Naive B cell (primary cell): ENCODE results near the gene IL1RAPL2. TPM values are rescaled to one million over a fixed set of nuclear protein-coding genes. Genes with fewer than 3 reads are reported as not detected.
"Not testable (repeated sequence)": the region's sequence is repeated elsewhere in the genome, so short reads cannot be mapped to it uniquely, and the experiment has no call there.

ENCODE experiments used
- ATAC-seq, 2 donors: fragments of 150-1000 bp; cut with Tn5 transposase; 2 replicates each; pipeline ENCODE4 v1.10.0; 2021; ENCODE audit warnings: low read depth in 2 of 2, mild to moderate bottlenecking in 2 of 2, moderate library complexity in 2 of 2
- DNase-seq: peaks from one replicate; pipeline ENCODE4 v3.0.0; 2022
- H3K27ac Mint-ChIP-seq, 6 donors: one replicate each; pipeline ENCODE4 v1.8.0; 2020 to 2022; ENCODE audit warnings: mild to moderate bottlenecking in 6 of 6, mixed read lengths in 6 of 6, moderate library complexity in 5 of 6, inconsistent platforms in 2 of 6
- H3K27me3 Mint-ChIP-seq, 3 donors: one replicate each; pipeline ENCODE4 v1.8.0; 2021 to 2022; ENCODE audit warnings: mixed read lengths in 3 of 3, mild to moderate bottlenecking in 1 of 3
- H3K36me3 Mint-ChIP-seq, 2 donors: one replicate each; pipeline ENCODE4 v1.8.0; 2020 to 2022; ENCODE audit warnings: mixed read lengths in 2 of 2, inconsistent platforms in 1 of 2, mild to moderate bottlenecking in 1 of 2
- H3K4me1 Mint-ChIP-seq, 3 donors: one replicate each; pipeline ENCODE4 v1.8.0; 2020 to 2022; ENCODE audit warnings: mixed read lengths in 3 of 3, inconsistent platforms in 1 of 3, mild to moderate bottlenecking in 1 of 3, moderate library complexity in 1 of 3
- H3K4me3 Mint-ChIP-seq, 8 donors: one replicate each; pipeline ENCODE4 v1.8.0; 2020 to 2022; ENCODE audit warnings: mild to moderate bottlenecking in 8 of 8, mixed read lengths in 8 of 8, moderate library complexity in 8 of 8, inconsistent platforms in 2 of 8
- H3K9me3 Mint-ChIP-seq, 7 donors: one replicate each; pipeline ENCODE4 v1.8.0; 2020 to 2022; ENCODE audit warnings: mixed read lengths in 7 of 7, mild to moderate bottlenecking in 5 of 7, inconsistent platforms in 2 of 7, moderate library complexity in 1 of 7
- polyA plus RNA-seq, 6 donors: library from polyadenylated mRNA; unstranded; fragments of 300-500 nt; fragmentation: Illumina TruSeq; gene quantifications; one replicate each; pipeline ENCODE4 v1.2.3, GENCODE V29; 2021; ENCODE audit warnings: low read depth in 6 of 6

IL1RAPL2 gene
- polyA plus RNA-seq, 6 donors from 2014 or later, result not detected

DNA sequence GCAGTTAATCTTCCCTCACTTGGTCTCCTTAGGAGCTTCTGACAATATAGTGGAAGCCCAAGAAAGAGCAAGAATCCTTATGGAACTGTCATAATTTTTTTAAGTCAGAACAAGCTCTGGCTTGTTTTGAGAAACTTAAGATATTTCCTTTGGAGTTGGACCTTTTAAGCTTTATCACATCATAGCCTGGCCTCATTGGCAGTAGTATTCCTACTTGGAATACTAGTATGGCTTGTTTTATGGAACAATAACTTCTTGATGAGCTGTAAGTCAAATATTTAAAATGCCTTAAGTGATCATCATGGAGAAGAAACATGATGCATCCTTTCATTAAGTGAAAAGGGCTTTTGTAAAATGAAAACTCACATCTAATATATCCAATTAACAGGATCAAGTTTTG lies 1178.3 kb downstream of the IL1RAPL2 start:
- no peak overlapping the region for H3K27ac Mint-ChIP-seq
- peaks cover 0 to 6% (median 2%) of the 10 kb centered on the region in 7 donors for H3K9me3 Mint-ChIP-seq
- ATAC-seq (no peak), DNase-seq (no peak)
- H3K4me3 Mint-ChIP-seq, result no peak overlapping the region
- H3K27me3 Mint-ChIP-seq, result no peaks in the 10 kb centered on the region
- H3K4me1 Mint-ChIP-seq, result no peaks in the 10 kb centered on the region
- H3K36me3 Mint-ChIP-seq, result no peaks in the 10 kb centered on the region

DNA sequence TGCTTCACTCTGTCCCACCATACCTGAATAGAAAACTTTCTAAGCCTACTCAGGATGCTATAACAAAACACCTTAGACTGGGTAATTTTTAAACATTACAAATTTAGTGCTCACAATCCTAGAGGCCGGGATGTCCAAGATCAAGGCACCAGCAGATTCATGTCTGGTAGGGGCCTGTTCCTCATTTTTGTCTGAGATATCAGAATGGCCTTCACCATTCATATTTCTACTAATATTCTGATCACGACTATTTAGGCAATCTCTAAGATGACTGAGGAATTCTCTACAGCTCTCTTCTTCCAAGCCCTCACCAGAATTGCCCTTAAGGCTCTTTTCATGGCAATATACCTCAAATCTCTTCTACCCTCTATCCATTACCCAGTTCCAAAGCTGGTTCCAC lies 1178.9 kb downstream of the IL1RAPL2 start:
- H3K27ac Mint-ChIP-seq, result no peak overlapping the region
- no peaks in the 10 kb centered on the region for H3K36me3 Mint-ChIP-seq
- H3K9me3 Mint-ChIP-seq, result peaks cover 0 to 6% (median 2%) of the 10 kb centered on the region in 7 donors
- no peaks in the 10 kb centered on the region for H3K4me1 Mint-ChIP-seq
- no peaks in the 10 kb centered on the region for H3K27me3 Mint-ChIP-seq
- ATAC-seq (no peak), DNase-seq (no peak)
- no peak overlapping the region for H3K4me3 Mint-ChIP-seq

DNA sequence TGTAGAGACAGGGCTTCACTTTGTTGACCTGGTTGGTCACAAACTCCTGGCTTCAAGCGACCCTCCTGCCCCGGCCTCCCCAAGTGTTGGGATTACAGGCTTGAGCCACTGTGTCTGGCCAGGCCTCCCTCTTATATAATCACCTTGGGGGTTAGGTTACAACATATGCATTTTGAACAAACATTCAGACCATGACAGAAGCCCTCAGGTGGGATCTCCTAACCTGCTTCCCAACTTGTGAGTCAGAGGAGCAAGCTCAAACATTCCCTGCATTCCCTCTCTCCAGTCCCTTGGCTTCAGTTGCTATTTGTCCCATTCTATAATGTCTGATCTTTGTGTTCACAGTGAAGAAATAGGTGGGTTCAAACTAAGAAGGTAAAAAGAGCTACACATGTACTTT lies 1179.9 kb downstream of the IL1RAPL2 start:
- no peak for ATAC-seq
- peaks cover 0 to 6% (median 2%) of the 10 kb centered on the region in 7 donors for H3K9me3 Mint-ChIP-seq
- no peak for DNase-seq

DNA sequence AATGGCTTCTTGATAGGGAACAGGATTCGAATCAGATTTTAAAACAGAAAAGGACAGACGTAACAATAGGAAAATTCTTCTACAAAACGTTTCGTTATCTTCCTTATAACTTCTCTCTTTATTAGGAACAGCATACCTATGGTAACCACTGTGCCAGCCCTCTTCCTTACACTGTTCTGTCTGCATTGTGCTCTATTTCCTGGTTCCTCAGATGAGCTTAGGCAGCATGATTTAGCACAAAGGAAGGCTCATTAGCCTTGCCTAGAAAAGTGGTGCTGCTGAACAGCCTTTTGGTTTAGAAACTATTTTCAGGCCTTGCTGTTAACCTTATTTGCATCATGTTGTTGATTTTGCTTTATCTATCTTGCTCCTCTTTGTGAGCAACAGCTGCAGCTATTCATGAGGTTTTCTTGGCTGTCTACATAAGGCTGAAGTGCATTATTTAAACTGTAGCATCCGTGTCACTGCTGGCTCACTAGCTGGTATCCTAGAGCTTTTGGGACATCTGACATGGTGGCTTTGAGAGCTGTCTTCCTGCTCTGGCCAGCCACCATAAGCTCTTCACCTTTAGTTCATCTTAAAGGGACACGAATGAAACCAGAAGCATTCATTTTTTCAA lies 1186.4 kb downstream of the IL1RAPL2 start:
- H3K27ac Mint-ChIP-seq, result no peak overlapping the region
- DNase-seq (no peak), ATAC-seq (no peak)
- no peaks in the 10 kb centered on the region for H3K36me3 Mint-ChIP-seq
- no peak overlapping the region for H3K4me3 Mint-ChIP-seq
- peaks cover 0 to 7% (median 0%) of the 10 kb centered on the region in 7 donors for H3K9me3 Mint-ChIP-seq
- no peaks in the 10 kb centered on the region for H3K27me3 Mint-ChIP-seq
- no peaks in the 10 kb centered on the region for H3K4me1 Mint-ChIP-seq

More for the DNA sequence above, 1179.9 kb downstream of the IL1RAPL2 start:
- no peak overlapping the region for H3K4me3 Mint-ChIP-seq
- H3K27me3 Mint-ChIP-seq, result no peaks in the 10 kb centered on the region
- H3K4me1 Mint-ChIP-seq, result no peaks in the 10 kb centered on the region
- no peak overlapping the region for H3K27ac Mint-ChIP-seq
- no peaks in the 10 kb centered on the region for H3K36me3 Mint-ChIP-seq

DNA sequence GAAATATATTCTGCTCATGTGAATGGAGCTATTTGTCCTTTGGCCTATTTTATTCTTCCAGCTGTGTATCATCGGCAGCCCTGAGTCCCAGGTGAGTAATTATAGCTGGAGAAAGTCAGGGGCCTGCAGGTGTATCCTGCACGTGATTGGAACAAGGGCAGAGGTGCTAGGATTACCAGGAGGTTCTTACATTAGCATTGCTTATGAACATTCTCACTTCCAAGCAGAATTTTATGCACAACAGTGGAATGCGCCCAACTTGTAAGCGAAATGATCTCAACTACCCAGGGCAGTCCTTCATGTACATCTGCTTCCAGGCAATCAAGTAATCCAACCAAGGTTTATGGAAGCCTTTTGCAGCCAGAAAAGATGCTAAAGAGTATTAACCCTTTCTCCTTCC lies 1187.4 kb downstream of the IL1RAPL2 start:
- DNase-seq, result no peak
- Mint-ChIP-seq H3K4me1 (no peaks in the 10 kb centered on the region), H3K27me3 (no peaks in the 10 kb centered on the region), H3K4me3 (no peak overlapping the region), H3K9me3 (peaks cover 0 to 7% (median 0%) of the 10 kb centered on the region in 7 donors), H3K36me3 (no peaks in the 10 kb centered on the region), H3K27ac (no peak overlapping the region)
- ATAC-seq, result no peak

DNA sequence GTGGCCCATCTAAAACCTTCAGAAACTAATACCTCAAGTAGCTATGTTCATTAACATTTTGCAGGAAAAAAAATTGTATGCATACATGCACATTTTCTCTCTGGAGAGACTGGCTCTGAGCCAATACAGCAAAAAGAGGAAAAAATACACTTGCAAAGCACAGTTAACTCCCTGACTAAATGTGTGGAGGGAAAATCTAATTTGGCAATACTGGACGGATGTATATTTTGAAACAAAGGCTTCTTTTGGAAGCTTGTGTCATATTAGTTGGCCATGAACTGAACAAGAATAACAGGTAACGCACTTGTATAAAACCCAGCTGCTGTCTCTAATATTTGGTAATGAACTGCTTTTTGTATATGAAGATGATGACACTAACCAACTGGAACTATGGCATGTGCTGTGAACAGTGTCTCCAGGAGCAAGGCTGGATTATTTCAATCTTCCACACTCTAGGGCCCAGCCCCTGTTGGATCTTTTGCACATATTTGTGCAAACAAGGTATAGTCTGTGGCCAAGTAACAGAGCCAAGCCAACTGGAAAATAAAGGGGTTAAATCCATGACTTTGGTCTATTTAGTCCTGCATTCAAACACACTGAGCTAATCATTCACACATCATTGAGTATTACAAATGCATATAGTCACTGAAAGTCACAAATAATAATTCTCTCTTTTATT lies 1188.4 kb downstream of the IL1RAPL2 start:
- Mint-ChIP-seq H3K4me3 (no peak overlapping the region), H3K4me1 (no peaks in the 10 kb centered on the region), H3K36me3 (no peaks in the 10 kb centered on the region), H3K27ac (no peak overlapping the region), H3K9me3 (peaks cover 0 to 7% (median 0%) of the 10 kb centered on the region in 7 donors), H3K27me3 (no peaks in the 10 kb centered on the region)
- DNase-seq (no peak), ATAC-seq (no peak)

DNA sequence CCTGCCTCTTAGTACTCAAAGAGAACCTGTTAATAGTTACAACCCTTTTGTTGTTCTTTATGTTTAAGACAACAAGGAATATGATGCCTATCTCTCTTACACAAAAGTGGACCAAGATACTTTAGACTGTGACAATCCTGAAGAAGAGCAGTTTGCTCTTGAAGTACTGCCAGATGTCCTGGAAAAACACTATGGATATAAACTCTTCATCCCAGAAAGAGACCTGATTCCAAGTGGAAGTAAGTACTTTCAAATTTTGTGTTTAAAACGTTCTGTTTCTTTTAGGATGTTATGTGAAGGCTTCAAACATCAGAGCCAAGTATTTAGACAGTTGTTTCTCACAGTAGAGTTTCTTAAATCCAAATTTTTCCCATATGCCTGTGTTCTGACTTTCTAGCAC lies 1189.1 kb downstream of the IL1RAPL2 start:
- Mint-ChIP-seq H3K4me1 (no peaks in the 10 kb centered on the region), H3K27me3 (no peaks in the 10 kb centered on the region), H3K9me3 (peaks cover 0 to 7% (median 0%) of the 10 kb centered on the region in 7 donors), H3K27ac (no peak overlapping the region), H3K36me3 (no peaks in the 10 kb centered on the region), H3K4me3 (no peak overlapping the region)
- ATAC-seq (no peak), DNase-seq (no peak)

DNA sequence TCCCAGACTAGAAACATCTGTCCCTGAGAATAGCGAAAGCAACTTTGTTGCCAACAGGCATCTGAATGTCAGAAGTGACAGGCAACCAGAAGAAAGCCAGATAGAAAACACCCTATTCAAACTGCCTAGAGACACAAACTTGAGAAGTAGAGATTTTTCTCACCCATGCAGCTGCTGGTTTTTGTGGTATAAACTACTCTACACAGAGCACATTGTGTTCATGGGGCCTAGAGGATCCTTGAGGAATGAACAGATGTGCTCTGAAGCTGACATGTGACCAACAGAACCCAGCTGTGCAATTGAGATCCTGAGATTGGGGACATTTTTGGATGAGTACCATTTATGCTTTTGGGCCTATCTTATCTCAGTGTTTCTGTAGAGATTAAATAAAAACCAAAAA lies 1192.8 kb downstream of the IL1RAPL2 start:
- DNase-seq (no peak), ATAC-seq (no peak)
- H3K36me3 Mint-ChIP-seq, result no peaks in the 10 kb centered on the region
- H3K27ac Mint-ChIP-seq, result no peak overlapping the region
- H3K4me1 Mint-ChIP-seq, result no peaks in the 10 kb centered on the region
- no peak overlapping the region for H3K4me3 Mint-ChIP-seq
- no peaks in the 10 kb centered on the region for H3K27me3 Mint-ChIP-seq
- H3K9me3 Mint-ChIP-seq, result peaks cover 0 to 7% (median 0%) of the 10 kb centered on the region in 7 donors

DNA sequence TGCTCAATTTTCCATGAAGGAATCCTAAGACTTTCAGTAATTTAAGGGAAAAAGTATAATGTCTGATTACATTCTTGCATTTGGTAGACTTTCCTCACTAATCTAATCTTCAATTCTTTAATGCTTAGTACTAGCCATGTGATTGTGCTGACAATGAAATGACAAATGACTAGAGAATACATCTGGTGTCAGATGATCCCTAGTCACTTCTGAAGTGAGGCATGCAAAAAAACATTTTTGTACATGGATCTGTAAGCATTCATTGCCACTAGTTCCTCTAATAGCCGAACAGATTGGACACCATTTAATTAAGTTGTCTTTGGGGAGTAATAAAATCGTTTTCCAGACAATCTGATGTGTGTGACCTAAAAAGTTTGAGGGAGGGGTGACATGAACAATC lies 1193.6 kb downstream of the IL1RAPL2 start:
- Mint-ChIP-seq H3K4me3 (no peak overlapping the region), H3K36me3 (no peaks in the 10 kb centered on the region)
- DNase-seq, result no peak

DNA sequence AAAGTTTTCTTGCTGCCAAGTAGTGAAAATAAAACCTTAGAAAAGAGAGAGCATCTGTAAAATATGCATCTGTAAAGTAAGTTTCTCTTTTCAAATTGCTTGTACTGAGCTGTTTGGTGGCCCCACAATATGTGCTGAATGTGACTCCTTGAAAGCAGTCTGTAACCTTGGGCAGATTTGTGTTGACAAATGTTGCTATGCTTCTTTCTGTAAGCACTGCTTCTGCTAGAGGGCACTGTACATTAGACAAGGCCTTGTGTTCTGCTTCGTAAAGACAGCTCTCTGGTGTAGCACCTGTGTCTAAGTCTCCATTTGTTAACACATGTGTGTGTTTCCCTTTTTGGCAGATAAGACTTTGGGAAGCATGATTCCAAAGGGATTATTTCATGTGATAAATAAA lies 1199.7 kb downstream of the IL1RAPL2 start:
- no peaks in the 10 kb centered on the region for H3K27me3 Mint-ChIP-seq
- H3K36me3 Mint-ChIP-seq, result no peaks in the 10 kb centered on the region
- DNase-seq (no peak), ATAC-seq (no peak)
- H3K4me1 Mint-ChIP-seq, result no peaks in the 10 kb centered on the region
- H3K9me3 Mint-ChIP-seq, result peaks cover 0 to 4% (median 0%) of the 10 kb centered on the region in 7 donors
- H3K4me3 Mint-ChIP-seq, result no peak overlapping the region
- H3K27ac Mint-ChIP-seq, result no peak overlapping the region

More for the DNA sequence above, 1193.6 kb downstream of the IL1RAPL2 start:
- Mint-ChIP-seq H3K9me3 (peaks cover 0 to 7% (median 0%) of the 10 kb centered on the region in 7 donors), H3K27ac (no peak overlapping the region), H3K27me3 (no peaks in the 10 kb centered on the region), H3K4me1 (no peaks in the 10 kb centered on the region)
- no peak for ATAC-seq

DNA sequence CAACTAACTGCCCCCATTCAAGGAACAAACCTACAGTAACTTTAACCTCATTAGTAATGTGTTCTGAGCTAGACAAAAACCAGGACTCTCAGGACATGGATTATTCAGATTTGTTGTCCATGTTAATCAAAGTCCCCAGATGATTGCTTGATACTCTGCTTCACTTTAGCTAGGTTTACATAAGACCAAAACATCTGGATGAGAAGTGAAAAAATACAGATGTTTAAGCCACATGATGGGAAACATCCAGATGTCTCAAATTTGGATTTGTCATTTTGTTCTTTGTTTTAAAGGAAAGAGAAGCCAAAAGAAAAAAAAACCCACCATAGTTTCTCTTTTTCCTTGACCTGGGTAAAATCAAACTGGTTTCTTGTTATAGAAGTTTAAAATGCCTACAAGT lies 1207.8 kb downstream of the IL1RAPL2 start:
- Mint-ChIP-seq H3K4me3 (no peak overlapping the region), H3K27ac (no peak overlapping the region), H3K27me3 (no peaks in the 10 kb centered on the region), H3K9me3 (peaks cover 0 to 4% (median 0%) of the 10 kb centered on the region in 7 donors), H3K36me3 (no peaks in the 10 kb centered on the region), H3K4me1 (no peaks in the 10 kb centered on the region)
- DNase-seq (no peak), ATAC-seq (no peak)

DNA sequence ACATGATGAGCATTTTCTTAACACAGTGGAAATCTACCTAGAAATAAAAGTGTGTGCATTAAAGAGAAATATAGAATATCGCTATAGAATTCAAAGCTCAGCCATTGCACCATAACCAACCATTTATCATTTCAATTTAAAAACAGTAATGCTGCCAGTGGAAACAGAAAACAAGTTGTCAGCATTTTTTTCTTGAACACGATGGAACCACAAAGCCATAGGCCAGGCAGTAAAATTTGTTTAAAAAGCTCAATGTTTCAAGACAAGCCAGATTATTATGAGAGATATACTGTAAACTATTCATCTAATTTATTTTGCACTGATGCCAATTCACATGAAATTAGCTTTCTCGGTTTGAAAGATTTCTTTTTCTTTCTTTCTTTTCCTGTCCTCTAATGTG lies 1209.7 kb downstream of the IL1RAPL2 start:
- ATAC-seq (no peak), DNase-seq (no peak)
- Mint-ChIP-seq H3K27ac (no peak overlapping the region), H3K4me1 (no peaks in the 10 kb centered on the region), H3K36me3 (no peaks in the 10 kb centered on the region), H3K27me3 (no peaks in the 10 kb centered on the region), H3K4me3 (no peak overlapping the region), H3K9me3 (peaks cover 0 to 3% (median 0%) of the 10 kb centered on the region in 7 donors)

DNA sequence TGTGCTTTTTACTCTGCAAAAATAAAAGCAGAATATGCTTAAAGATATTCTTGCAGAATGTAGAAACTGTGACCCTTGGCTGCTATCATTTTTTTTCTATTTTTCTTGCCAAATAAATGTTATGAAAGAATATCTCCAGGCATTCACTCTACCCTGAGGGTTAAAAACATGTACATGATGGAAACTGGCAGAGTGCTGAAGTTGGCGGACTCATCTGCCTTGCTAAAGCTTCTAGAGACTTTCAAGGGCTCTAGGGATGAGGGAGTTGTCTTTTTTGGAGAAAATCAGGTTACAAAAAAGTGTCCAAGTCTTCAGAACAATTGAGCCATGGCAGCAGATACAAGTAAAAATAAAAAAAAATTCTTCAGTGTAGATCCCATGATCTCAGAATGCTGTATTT lies 1215.8 kb downstream of the IL1RAPL2 start:
- Mint-ChIP-seq H3K27me3 (no peaks in the 10 kb centered on the region), H3K27ac (no peak overlapping the region), H3K36me3 (no peaks in the 10 kb centered on the region), H3K9me3 (peaks cover 0 to 4% (median 1%) of the 10 kb centered on the region in 7 donors), H3K4me3 (no peak overlapping the region), H3K4me1 (no peaks in the 10 kb centered on the region)
- DNase-seq (no peak), ATAC-seq (no peak)

DNA sequence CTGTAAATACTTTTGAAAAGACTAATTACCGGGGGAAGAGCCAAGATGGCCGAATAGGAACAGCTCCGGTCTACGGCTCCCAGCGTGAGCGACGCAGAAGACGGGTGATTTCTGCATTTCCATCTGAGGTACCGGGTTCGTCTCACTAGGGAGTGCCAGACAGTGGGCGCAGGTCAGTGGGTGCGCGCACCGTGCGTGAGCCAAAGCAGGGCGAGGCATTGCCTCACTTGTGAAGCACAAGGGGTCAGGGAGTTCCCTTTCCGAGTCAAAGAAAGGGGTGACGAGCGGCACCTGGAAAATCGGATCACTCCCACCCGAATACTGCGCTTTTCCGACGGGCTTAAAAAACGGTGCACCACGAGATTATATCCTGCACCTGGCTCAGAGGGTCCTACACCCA lies 1230.9 kb downstream of the IL1RAPL2 start:
- not testable (repeated sequence) for H3K36me3 Mint-ChIP-seq, H3K27ac Mint-ChIP-seq

More for the DNA sequence above, 1230.9 kb downstream of the IL1RAPL2 start:
- H3K4me3 Mint-ChIP-seq, ATAC-seq, H3K27me3 Mint-ChIP-seq, H3K4me1 Mint-ChIP-seq, H3K9me3 Mint-ChIP-seq, DNase-seq: not testable (repeated sequence)
